Activated T-cell treated with anti-CD3 and anti-CD28 coated beads for 4 hours (primary cell): ENCODE results near the gene PTDSS2.
"Not testable (repeated sequence)": the region's sequence is repeated elsewhere in the genome, so short reads cannot be mapped to it uniquely, and the experiment has no call there.

ENCODE experiments used
- DNase-seq: peaks from one replicate; pipeline ENCODE4 v3.0.0-alpha.2; 2020

The PTDSS2 gene

GRCh38 chr11:508956-509355 is 58.9 kb downstream of the PTDSS2 start:
- DNase-seq: no peak

GRCh38 chr11:512761-513595 is 62.9 kb downstream of the PTDSS2 start:
- DNase-seq: no peak

DNA sequence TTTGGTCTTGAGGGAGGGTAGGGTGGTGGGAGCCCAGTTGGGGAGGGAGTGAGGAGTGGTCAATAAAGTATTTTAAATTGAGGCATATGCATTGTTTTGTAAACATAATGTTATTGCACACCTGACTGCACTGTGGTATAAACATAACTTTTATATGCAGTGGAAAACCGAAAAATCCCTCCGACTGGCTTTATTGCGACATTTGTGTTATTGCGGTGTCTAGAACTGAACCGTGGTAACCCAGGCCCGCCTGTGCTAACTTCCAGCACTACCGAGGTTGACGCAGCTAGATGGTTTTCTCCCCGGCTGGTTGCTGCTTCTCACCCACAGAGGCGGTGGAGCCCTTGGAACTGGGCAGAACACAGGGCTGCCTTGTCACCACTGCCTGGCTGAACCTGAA is 64.5 kb downstream of the PTDSS2 start:
- DNase-seq: no peak

DNA sequence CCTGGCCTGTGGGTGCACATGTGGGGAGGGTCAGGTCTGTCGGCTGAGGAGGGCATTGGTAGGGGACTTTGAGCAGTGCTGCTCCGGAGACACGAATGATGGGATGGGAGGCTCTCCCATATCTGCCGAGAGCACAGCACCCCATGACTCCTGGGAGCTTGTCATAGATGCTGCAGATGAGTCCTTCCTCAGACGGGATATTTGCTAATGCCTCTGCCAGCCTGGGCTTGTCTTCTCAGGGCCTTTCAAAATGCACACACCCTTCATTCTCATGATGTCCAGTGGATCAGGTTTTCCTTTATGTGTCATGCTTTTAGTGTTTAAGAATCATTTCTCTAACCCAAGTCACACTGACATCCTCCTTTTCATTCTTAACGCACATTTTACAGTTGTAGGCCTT is 65.1 kb downstream of the PTDSS2 start:
- DNase-seq: no peak

DNA sequence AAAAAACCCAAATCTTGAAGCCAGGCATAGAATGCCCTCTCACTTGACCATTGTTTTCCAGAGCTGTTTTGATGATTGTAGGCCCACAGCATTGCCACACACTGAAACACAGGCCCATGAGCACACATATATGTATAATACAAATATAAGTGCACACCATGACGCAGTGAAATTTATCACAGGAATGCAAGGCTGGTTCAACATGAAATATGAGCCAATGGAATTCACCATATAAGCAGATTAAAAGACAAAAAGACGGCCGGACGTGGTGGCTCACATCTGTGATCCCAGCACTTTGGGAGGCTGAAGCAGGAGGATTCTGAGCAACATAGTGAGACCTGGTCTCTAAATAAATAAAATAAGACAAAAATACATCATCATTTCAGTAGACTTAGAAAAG is 66.3 kb downstream of the PTDSS2 start:
- no peak for DNase-seq

DNA sequence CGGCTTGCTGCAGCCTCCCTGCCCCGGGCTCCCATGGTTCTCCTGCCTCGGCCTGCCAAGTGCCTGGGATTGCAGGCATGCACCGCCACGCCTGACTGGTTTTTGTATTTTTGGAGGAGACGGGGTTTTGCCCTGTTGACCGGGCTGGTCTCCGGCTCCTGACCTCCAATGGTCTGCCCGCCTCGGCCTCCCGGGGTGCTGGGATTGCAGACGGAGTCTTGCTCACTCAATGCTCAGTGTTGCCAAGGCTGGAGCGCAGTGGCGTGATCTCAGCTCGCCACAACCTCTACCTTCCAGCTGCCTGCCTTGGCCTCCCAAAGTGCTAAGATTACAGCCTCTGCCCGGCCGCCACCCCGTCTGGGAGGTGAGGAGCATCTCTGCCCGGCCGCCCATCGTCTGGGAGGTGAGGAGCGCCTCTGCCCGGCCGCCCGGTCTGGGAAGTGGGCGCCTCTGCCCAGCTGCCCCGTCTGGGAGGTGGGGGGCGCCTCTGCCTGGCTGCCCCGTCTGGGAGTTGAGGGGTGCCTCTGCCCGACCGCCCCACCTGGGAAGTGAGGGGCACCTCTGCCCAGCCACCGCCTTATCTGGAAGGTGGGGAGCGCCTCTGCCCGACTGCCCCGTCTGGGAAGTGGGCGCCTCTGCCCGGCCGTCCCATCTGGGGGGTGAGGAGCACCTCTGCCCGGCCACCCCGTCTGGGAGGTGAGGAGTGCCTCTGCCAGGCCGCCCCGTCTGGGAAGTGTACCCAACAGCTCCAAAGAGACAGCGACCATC is 67.0 kb downstream of the PTDSS2 start:
- not testable (repeated sequence) for DNase-seq

- DNase-seq: peak; percentile 84
Measured at GRCh38 chr11:518463-519202, 68.6 kb downstream of the PTDSS2 start.

- no peak for DNase-seq
Measured at GRCh38 chr11:520428-521176, 70.5 kb downstream of the PTDSS2 start.

DNA sequence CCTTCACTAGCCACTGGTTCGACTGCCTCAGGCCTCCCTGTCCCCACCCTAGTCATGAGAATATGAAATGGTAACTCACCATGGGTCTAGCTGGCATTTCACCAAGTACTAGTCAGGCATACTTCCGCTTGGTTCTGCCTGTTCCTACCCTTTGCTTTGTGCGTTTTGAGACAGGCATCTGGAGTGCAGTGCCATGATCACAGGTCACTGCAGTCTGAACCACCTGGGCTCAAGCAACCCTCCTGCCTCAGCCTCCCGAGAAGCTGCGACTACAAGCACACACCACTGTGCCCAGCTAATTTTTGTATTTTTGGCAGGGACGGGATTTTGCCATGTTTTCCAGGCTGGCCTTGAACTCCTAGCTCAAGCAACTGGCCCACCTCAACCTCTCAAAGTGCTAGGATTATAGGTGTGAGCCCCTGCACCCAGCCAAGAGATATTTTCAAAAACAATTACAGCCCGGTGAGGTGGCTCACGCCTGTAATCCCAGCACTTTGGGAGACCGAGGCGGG is 71.2 kb downstream of the PTDSS2 start:
- no peak for DNase-seq

GRCh38 chr11:526192-526591 is 76.1 kb downstream of the PTDSS2 start:
- no peak for DNase-seq

GRCh38 chr11:528166-528814 is 78.2 kb downstream of the PTDSS2 start:
- DNase-seq: no peak

- DNase-seq: no peak
Measured at GRCh38 chr11:528815-529727, 79.0 kb downstream of the PTDSS2 start.

DNA sequence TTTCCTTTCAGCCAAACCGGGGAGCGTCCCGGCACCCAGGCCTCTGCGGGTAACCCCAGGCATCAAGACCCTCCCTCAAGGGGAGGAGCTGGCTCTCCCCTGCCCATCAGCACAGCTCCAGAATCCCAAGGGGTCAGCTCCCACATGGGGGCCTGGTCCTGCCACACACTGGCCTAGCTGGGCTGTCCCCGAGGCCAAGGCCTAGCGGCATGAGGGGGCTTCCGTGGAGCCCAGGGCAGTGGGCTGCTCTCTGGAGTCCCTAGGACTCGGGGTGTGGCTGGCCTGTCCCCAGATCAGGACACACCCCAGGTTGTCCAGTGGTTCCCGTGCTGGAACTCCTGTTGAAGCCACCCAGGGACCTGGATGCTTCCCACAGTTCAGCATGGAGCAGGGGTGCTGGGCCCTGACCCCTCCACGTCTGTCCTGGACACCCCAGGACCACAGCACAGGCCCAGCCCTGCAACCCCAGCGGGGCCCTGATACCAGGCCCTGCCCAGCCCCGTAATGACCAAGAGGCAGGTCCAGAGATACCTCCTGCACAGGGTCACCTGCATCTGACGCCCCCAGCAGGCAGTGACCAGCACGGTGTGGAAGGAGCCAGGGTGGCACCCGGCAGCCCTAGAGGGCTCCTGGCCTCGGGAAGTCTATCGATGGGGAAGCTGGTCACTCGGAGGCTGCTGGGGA is 79.8 kb downstream of the PTDSS2 start:
- DNase-seq: no peak

GRCh38 chr11:530960-531831 is 81.1 kb downstream of the PTDSS2 start:
- no peak for DNase-seq

- DNase-seq: no peak
Measured at GRCh38 chr11:531919-532526, 81.9 kb downstream of the PTDSS2 start.

DNA sequence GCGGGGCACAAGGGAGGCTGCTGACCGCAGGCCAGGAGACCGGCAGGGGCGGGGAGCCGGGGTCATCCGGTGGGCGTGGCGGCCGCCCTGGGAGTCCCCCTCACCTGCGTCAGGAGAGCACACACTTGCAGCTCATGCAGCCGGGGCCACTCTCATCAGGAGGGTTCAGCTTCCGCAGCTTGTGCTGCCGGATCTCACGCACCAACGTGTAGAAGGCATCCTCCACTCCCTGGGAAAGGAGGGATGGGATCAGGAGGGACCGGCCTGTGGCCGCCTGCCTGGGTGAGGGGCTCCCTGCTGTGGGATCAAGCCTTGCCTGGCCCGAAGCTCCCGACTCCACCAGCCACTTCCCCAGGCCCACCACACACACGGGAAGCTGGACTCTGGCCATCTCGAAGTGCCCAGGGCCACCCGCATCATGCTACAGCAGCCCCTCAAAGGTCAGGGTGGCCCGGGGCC is 82.5 kb downstream of the PTDSS2 start:
- no peak for DNase-seq

- DNase-seq: no peak
Measured at GRCh38 chr11:532986-533585, 83.0 kb downstream of the PTDSS2 start.
